GM23338 (cell line): Measurements from ENCODE around the gene CPXM2. TPM values are rescaled to one million over a fixed set of nuclear protein-coding genes. Genes with fewer than 3 reads are reported as not detected.

ENCODE experiments used
- ATAC-seq: fragments of 200-7000 bp; cut with Tn5 transposase; 3 replicates; pipeline ENCODE4 v1.9.1; 2020
- DNase-seq: peaks from one replicate; pipeline ENCODE4 v3.0.0-alpha.2; 2015; ENCODE audit warnings: low spot score
- H2AFZ ChIP-seq: fragments of 200-600 bp; sonication (generic); 2 replicates; pipeline ENCODE4 v1.8.0; 2016; ENCODE audit warnings: antibody characterized with exemption, mild to moderate bottlenecking, moderate library complexity
- H3F3A ChIP-seq: fragments of 200-600 bp; sonication (generic); replicated peaks from 2 replicates; pipeline ENCODE4 v1.8.0; 2017; ENCODE audit warnings: antibody characterized with exemption, mixed run types, low read depth
- H3K27ac ChIP-seq: fragments of 200-600 bp; sonication (generic); 2 replicates; pipeline ENCODE4 v1.6.1; 2016; ENCODE audit warnings: low read depth
- H3K27me3 ChIP-seq: fragments of 200-600 bp; sonication (generic); 2 replicates; pipeline ENCODE4 v1.8.0; 2016; ENCODE audit warnings: mild to moderate bottlenecking, mixed run types, moderate library complexity; ENCODE audit not compliant: insufficient read depth
- H3K36me3 ChIP-seq: fragments of 200-600 bp; sonication (generic); 2 replicates; pipeline ENCODE4 v1.8.0; 2016; ENCODE audit warnings: mild to moderate bottlenecking; ENCODE audit not compliant: insufficient read depth
- H3K4me1 ChIP-seq: fragments of 200-600 bp; sonication (generic); 2 replicates; pipeline ENCODE4 v1.8.0; 2016; ENCODE audit warnings: mild to moderate bottlenecking, moderate library complexity; ENCODE audit not compliant: insufficient read depth
- H3K4me2 ChIP-seq: fragments of 200-600 bp; sonication (generic); 2 replicates; pipeline ENCODE4 v1.7.1; 2017; ENCODE audit warnings: mixed run types
- H3K4me3 ChIP-seq: fragments of 200-600 bp; sonication (generic); 2 replicates; pipeline ENCODE4 v1.6.1; 2016; ENCODE audit warnings: mixed run types
- H3K79me2 ChIP-seq: fragments of 200-600 bp; sonication (generic); replicated peaks from 2 replicates; pipeline ENCODE4 v1.8.0; 2017; ENCODE audit warnings: mild to moderate bottlenecking; ENCODE audit not compliant: insufficient read depth
- H3K9me2 ChIP-seq: fragments of 200-600 bp; sonication (generic); 2 replicates; pipeline ENCODE4 v1.8.0; 2017; ENCODE audit not compliant: insufficient read depth
- H4K20me1 ChIP-seq: fragments of 200-600 bp; sonication (generic); replicated peaks from 2 replicates; pipeline ENCODE4 v1.8.0; 2017; ENCODE audit warnings: mild to moderate bottlenecking; ENCODE audit not compliant: insufficient read depth
- H3K27ac Mint-ChIP-seq: 2 replicates; pipeline ENCODE4 v1.8.0; 2020; ENCODE audit warnings: inconsistent platforms, mild to moderate bottlenecking, moderate library complexity, mixed read lengths
- H3K27me3 Mint-ChIP-seq: 3 replicates; pipeline ENCODE4 v1.8.0; 2022; ENCODE audit warnings: low read depth, mild to moderate bottlenecking, moderate library complexity, mixed read lengths, inconsistent platforms; ENCODE audit not compliant: insufficient read depth, poor library complexity
- H3K36me3 Mint-ChIP-seq: 3 replicates; pipeline ENCODE4 v1.8.0; 2021; ENCODE audit warnings: low read depth, mild to moderate bottlenecking, inconsistent platforms, moderate library complexity, mixed read lengths
- H3K4me1 Mint-ChIP-seq: 3 replicates; pipeline ENCODE4 v1.8.0; 2020; ENCODE audit warnings: mild to moderate bottlenecking, inconsistent platforms, mixed read lengths
- H3K4me3 Mint-ChIP-seq: 3 replicates; pipeline ENCODE4 v1.8.0; 2021; ENCODE audit warnings: moderate library complexity, mild to moderate bottlenecking, inconsistent platforms, mixed read lengths
- H3K9me3 Mint-ChIP-seq: 3 replicates; pipeline ENCODE4 v1.8.0; 2020; ENCODE audit warnings: moderate library complexity, mild to moderate bottlenecking, inconsistent platforms, mixed read lengths
- CREB1 ChIP-seq: fragments of 250-450 bp; sonication (Bioruptor Pico); IDR thresholded peaks from 2 replicates; pipeline ENCODE4 v1.5.0; 2020; ENCODE audit warnings: low read depth, mild to moderate bottlenecking, moderate library complexity
- EZH2 ChIP-seq: fragments of 200-600 bp; sonication (generic); IDR thresholded peaks from one replicate; pipeline ENCODE4 v1.8.0; 2017; ENCODE audit warnings: antibody characterized with exemption, mild to moderate bottlenecking, low read depth; ENCODE audit not compliant: unreplicated experiment
- STAT1 ChIP-seq: IDR thresholded peaks from one replicate; pipeline ENCODE4 v1.6.1; 2016; ENCODE audit warnings: antibody characterized with exemption; ENCODE audit not compliant: unreplicated experiment
- ZNF114 ChIP-seq: fragments of 250-450 bp; sonication (Bioruptor Pico); IDR thresholded peaks from 2 replicates; pipeline ENCODE4 v1.5.0; 2020; ENCODE audit warnings: mild to moderate bottlenecking, moderate library complexity
- polyA plus RNA-seq: library from polyadenylated mRNA; unstranded; fragments of >200 nt; fragmentation: Nextera tagmentation; extraction: Ambion mirVana; gene quantifications from 2 replicates; pipeline ENCODE4 v1.2.1, GENCODE V29; 2016
- total RNA-seq: library from RNA; depleted of rRNA; stranded (reverse); fragments of >200 nt; shearing (Covaris generic); gene quantifications from 2 replicates; pipeline ENCODE4 v1.2.3, GENCODE V29; 2014
- TF ChIP-seq, protein P1 (sequence below), 2 experiments: fragments of 200-600 bp in 1 of 2; sonication (generic) in 1 of 2; conservative IDR thresholded peaks; 2 replicates each; pipeline versions ENCODE4 v1.5.1 to v1.6.1; 2016 to 2017; ENCODE audit warnings: antibody characterized with exemption in 2 of 2, low read depth in 2 of 2, mild to moderate bottlenecking in 2 of 2, moderate library complexity in 1 of 2

Gene CPXM2
- total and polyA plus RNA-seq, 2 experiments from 2014 or later, result 1.6 to 8.1 TPM

DNA sequence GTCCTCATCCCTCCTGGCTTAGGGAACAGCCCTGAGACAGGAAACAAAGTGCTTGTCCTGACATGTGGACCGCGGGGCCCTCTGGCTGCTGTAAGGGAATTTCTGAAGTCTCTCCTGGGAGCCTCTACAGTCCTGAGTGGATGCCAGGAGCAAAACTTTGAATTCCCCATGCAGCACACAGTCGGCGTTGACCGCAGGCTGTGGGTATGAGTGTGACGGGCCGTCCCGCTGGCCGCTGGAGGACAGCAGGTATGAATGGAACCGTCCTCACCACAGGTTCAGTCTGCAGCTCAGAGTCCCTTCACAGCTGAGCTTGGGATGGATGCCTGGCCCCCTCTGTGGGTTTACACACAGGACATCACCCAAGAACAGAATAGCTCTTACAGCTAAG, 130.6 kb downstream of the CPXM2 start:
- no peak overlapping the region for H3K4me3 ChIP-seq
- ATAC-seq, result no peak
- Mint-ChIP-seq H3K9me3 (no peaks in the 10 kb centered on the region), H3K4me1 (peaks cover 17% of the 10 kb centered on the region), H3K27me3 (peaks cover 5% of the 10 kb centered on the region), H3K4me3 (no peak overlapping the region), H3K36me3 (no peaks in the 10 kb centered on the region), H3K27ac (no peak overlapping the region)
- H3K36me3 ChIP-seq, result no peaks in the 10 kb centered on the region
- no peaks in the 10 kb centered on the region for H3K79me2 ChIP-seq
- no peaks in the 10 kb centered on the region for H3F3A ChIP-seq
- H3K9me2 ChIP-seq, result no peaks in the 10 kb centered on the region
- no peak overlapping the region for H3K4me2 ChIP-seq
- no peak for DNase-seq
- no peak overlapping the region for H2AFZ ChIP-seq
- TF ChIP-seq STAT1, result no peak
- TF ChIP-seq, protein P1, sequence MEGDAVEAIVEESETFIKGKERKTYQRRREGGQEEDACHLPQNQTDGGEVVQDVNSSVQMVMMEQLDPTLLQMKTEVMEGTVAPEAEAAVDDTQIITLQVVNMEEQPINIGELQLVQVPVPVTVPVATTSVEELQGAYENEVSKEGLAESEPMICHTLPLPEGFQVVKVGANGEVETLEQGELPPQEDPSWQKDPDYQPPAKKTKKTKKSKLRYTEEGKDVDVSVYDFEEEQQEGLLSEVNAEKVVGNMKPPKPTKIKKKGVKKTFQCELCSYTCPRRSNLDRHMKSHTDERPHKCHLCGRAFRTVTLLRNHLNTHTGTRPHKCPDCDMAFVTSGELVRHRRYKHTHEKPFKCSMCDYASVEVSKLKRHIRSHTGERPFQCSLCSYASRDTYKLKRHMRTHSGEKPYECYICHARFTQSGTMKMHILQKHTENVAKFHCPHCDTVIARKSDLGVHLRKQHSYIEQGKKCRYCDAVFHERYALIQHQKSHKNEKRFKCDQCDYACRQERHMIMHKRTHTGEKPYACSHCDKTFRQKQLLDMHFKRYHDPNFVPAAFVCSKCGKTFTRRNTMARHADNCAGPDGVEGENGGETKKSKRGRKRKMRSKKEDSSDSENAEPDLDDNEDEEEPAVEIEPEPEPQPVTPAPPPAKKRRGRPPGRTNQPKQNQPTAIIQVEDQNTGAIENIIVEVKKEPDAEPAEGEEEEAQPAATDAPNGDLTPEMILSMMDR (conservative IDR thresholded peaks at IDR 0.05; ENCODE audit: low read depth in 2 of 2), result peak in 1 of 2 experiments; percentile 34; a peak in 2 of 4 replicates
- H4K20me1 ChIP-seq, result no peaks in the 10 kb centered on the region; the same call in 1 of the 2 replicates
- H3K27me3 ChIP-seq, result no peaks in the 10 kb centered on the region
- no peak overlapping the region for H3K27ac ChIP-seq
- peaks cover 6% of the 10 kb centered on the region for H3K4me1 ChIP-seq

DNA sequence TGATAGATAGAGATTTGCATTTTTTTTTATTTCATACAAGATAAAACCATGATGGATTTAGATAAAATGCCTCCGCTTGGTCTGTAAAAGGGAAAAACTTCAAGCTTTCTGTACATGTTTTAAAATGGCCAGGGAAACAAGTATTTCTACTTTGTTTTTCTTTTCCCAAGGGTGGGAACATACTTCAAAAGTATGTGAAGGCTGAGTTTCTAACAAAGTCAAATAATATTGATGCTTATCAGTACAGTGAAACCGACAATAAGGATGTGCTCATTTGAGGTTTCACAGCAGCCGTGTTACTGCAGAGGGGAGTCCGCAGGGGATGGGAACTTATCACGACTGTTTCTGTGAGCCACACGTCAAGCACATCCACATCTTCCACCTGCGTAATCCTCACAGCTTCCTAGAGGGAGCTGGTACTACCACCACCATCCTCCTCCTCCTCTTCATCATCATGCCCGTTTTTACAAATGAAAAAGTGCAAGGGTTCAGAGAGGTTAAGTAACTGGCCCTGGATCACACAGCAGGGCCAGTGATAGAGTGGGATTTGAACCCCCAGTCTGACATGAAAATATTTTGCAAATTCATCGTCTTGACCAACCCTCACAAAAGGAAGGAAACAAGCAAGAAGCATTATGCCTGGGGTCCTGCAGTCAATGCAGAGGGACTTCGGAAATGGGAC, 131.1 kb downstream of the CPXM2 start:
- no peak overlapping the region for H3K4me3 Mint-ChIP-seq
- Histone ChIP-seq H4K20me1 (no peaks in the 10 kb centered on the region; the same call in 1 of the 2 replicates), H2AFZ (no peak overlapping the region), H3K4me3 (no peak overlapping the region), H3F3A (0 out of 2 replicates have a peak, but pooled peaks cover 1% of the 10 kb centered on the region), H3K27me3 (no peaks in the 10 kb centered on the region), H3K9me2 (no peaks in the 10 kb centered on the region), H3K27ac (no peak overlapping the region), H3K36me3 (no peaks in the 10 kb centered on the region), H3K79me2 (no peaks in the 10 kb centered on the region), H3K4me1 (peaks cover 11% of the 10 kb centered on the region), H3K4me2 (no peak overlapping the region)
- no peaks in the 10 kb centered on the region for H3K9me3 Mint-ChIP-seq
- H3K27ac Mint-ChIP-seq, result no peak overlapping the region
- no peak for ATAC-seq
- no peaks in the 10 kb centered on the region for H3K36me3 Mint-ChIP-seq
- H3K27me3 Mint-ChIP-seq, result peaks cover 2% of the 10 kb centered on the region
- DNase-seq, result no peak
- TF ChIP-seq EZH2 (no peak), ZNF114 (CRISPR knock-in tag) (no peak), CREB1 (CRISPR knock-in tag) (no peak), STAT1 (no peak)
- TF ChIP-seq, protein P1 (conservative IDR thresholded peaks at IDR 0.05; ENCODE audit: low read depth in 2 of 2), result no peak
- peaks cover 21% of the 10 kb centered on the region for H3K4me1 Mint-ChIP-seq
